Prostate gland (tissue), 2 donors: ENCODE data around the gene IRF2. TPM values are rescaled to one million over a fixed set of nuclear protein-coding genes. Genes with fewer than 3 reads are reported as not detected.

Experiments
- DNase-seq: peaks from one replicate; pipeline ENCODE4 v3.0.0-alpha.2; 2019; ENCODE audit warnings: low spot score
- H3K27ac ChIP-seq, 2 donors: fragments of 200-600 bp; sonication (generic); 2 replicates each; pipeline ENCODE4 v1.5.1; 2017 to 2019
- H3K27me3 ChIP-seq: fragments of 200-600 bp; sonication (generic); replicated peaks from 2 replicates; pipeline ENCODE4 v1.5.1; 2019; ENCODE audit not compliant: insufficient read depth
- H3K36me3 ChIP-seq, 2 donors: fragments of 200-600 bp; sonication (generic); 1 replicate in 1 of 2; 2 replicates in 1 of 2; pipeline versions ENCODE4 v1.5.1 to v1.8.1; 2017 to 2019
- H3K4me1 ChIP-seq: fragments of 200-600 bp; sonication (generic); replicated peaks from 2 replicates; pipeline ENCODE4 v1.5.1; 2019
- H3K4me3 ChIP-seq, 2 donors: fragments of 200-600 bp; sonication (generic); 2 replicates each; pipeline ENCODE4 v1.5.1; 2017 to 2019
- H3K9me3 ChIP-seq: fragments of 200-600 bp; sonication (generic); 2 replicates; pipeline ENCODE4 v1.5.1; 2017
- CTCF ChIP-seq, 4 experiments: fragments of 200-600 bp in 2 of 4; fragments of 450-650 bp in 2 of 4; sonication (generic) in 2 of 4; IDR thresholded peaks; 1 replicate in 3 of 4; 2 replicates in 1 of 4; pipeline ENCODE4 v1.5.1; 2016 to 2019; ENCODE audit warnings: antibody characterized with exemption in 4 of 4, mild to moderate bottlenecking in 2 of 4, moderate library complexity in 2 of 4
- POLR2A ChIP-seq: fragments of 450-650 bp; IDR thresholded peaks from one replicate; pipeline ENCODE4 v1.6.1; 2016; ENCODE audit warnings: antibody characterized with exemption, mild to moderate bottlenecking
- POLR2AphosphoS5 ChIP-seq: sonication (generic); formaldehyde crosslinking; IDR thresholded peaks from one replicate; pipeline ENCODE4 v1.6.1; 2017; ENCODE audit warnings: antibody characterized with exemption
- WGBS: methylation state at CpG from one replicate; pipeline ENCODE4 v1.1.5; 2018; 5-methylcytosine and 5-hydroxymethylcytosine counted together
- intact Hi-C: fragments of 100-400 bp; cut with DNase I; formaldehyde crosslinking; loops from one replicate; pipeline ENCODE4 v1.14.2; 2022
- total RNA-seq, 2 donors: library from RNA; depleted of rRNA; stranded (reverse); fragments of >200 nt; gene quantifications; one replicate each; pipeline ENCODE4 v1.1.0, GENCODE V29; 2016

The IRF2 gene
- total RNA-seq: 10 to 100 TPM; 40.7 to 49.9 TPM

GRCh38 chr4:184474263-184475095 lies at the start of gene IRF2:
TSS of gene IRF2 (minus strand) at chr4:184474550. CDS start at chr4:184429064, 45,486 bp downstream.
- WGBS: under 1% methylated on average over 64 of the region's 66 CpGs
- peak within 1 kb of the TSS; percentile 69 to 96 for H3K4me3 ChIP-seq
- TF ChIP-seq POLR2AphosphoS5 (peak; percentile 99), POLR2A (peak; percentile 90), CTCF (IDR thresholded peaks at IDR 0.05) (peak in 2 of 4 experiments; percentile 48 to 63)
- no peaks in the 10 kb centered on the region for H3K9me3 ChIP-seq
- no peaks in the 10 kb centered on the region for H3K4me1 ChIP-seq
- no peaks in the 10 kb centered on the region for H3K27me3 ChIP-seq
- intact Hi-C loops: loop anchor here (1.0 to 10.0 kb wide), 6 partner anchors 63 to 207 kb away; partner anchors contain the start of genes CASP3 and PRIMPOL
- peak; percentile 98 for DNase-seq
- H3K27ac ChIP-seq: peak within 1 kb of the TSS; percentile 95 to 100
- H3K36me3 ChIP-seq: no peaks in the 10 kb centered on the region

- intact Hi-C loops: no loop called here
- Histone ChIP-seq H3K4me1 (no peaks in the 10 kb centered on the region), H3K27me3 (no peaks in the 10 kb centered on the region), H3K36me3 (no peaks in the 10 kb centered on the region), H3K27ac (no peak overlapping the region), H3K4me3 (no peak overlapping the region), H3K9me3 (no peaks in the 10 kb centered on the region)
- DNase-seq: no peak
- no peak for TF ChIP-seq POLR2A
- TF ChIP-seq POLR2AphosphoS5: no peak
- TF ChIP-seq CTCF (IDR thresholded peaks at IDR 0.05): no peak
- WGBS: 77% methylated on average over 3 of the region's 3 CpGs
These were observed 41.3 kb upstream of the IRF2 start for GRCh38 chr4:184515606-184516005.

GRCh38 chr4:184514121-184514988 lies 40.0 kb upstream of the IRF2 start:
- TF ChIP-seq POLR2A: no peak
- TF ChIP-seq CTCF (IDR thresholded peaks at IDR 0.05): no peak
- TF ChIP-seq POLR2AphosphoS5: no peak
- intact Hi-C loops: no loop called here
- no peak overlapping the region for H3K4me3 ChIP-seq
- no peak overlapping the region for H3K27ac ChIP-seq
- H3K9me3 ChIP-seq: no peaks in the 10 kb centered on the region
- no peaks in the 10 kb centered on the region for H3K27me3 ChIP-seq
- WGBS: 34% methylated on average over 8 of the region's 8 CpGs
- no peaks in the 10 kb centered on the region for H3K4me1 ChIP-seq
- H3K36me3 ChIP-seq: no peaks in the 10 kb centered on the region
- no peak for DNase-seq

- Histone ChIP-seq H3K27ac (no peak overlapping the region), H3K9me3 (no peaks in the 10 kb centered on the region), H3K36me3 (no peaks in the 10 kb centered on the region), H3K4me3 (no peak overlapping the region), H3K4me1 (no peaks in the 10 kb centered on the region), H3K27me3 (no peaks in the 10 kb centered on the region)
- no peak for TF ChIP-seq POLR2A
- TF ChIP-seq POLR2AphosphoS5: no peak
- no peak for TF ChIP-seq CTCF (IDR thresholded peaks at IDR 0.05)
- 71% methylated on average over 2 of the region's 2 CpGs for WGBS
- intact Hi-C loops: no loop called here
- no peak for DNase-seq
These were observed 39.4 kb upstream of the IRF2 start for GRCh38 chr4:184513802-184514120.
